Measurements from ENCODE around the gene PPP2R5A.

PPP2R5A gene

GRCh38 chr1:212366901-212367300, 81.7 kb downstream of the PPP2R5A start:
- Histone ChIP-seq H3K27me3 (ENCODE audit: insufficient read depth, poor library complexity, severe bottlenecking) (no peaks in the 10 kb centered on the region), H3K4me3 (replicated peaks; ENCODE audit: insufficient read depth, low read length) (no peak overlapping the region), H3K27ac (replicated peaks) (no peak overlapping the region)
- DNase-seq (ENCODE audit: low read depth in 1 of 2, low spot score in 1 of 2): no peak
- TF ChIP-seq CTCF (IDR thresholded peaks at IDR 0.05; ENCODE audit: insufficient read depth, low read length) (no peak), SPI1 (IDR thresholded peaks at IDR 0.05; ENCODE audit: borderline replicate concordance, low read depth) (no peak)
- TF ChIP-seq, protein P1, sequence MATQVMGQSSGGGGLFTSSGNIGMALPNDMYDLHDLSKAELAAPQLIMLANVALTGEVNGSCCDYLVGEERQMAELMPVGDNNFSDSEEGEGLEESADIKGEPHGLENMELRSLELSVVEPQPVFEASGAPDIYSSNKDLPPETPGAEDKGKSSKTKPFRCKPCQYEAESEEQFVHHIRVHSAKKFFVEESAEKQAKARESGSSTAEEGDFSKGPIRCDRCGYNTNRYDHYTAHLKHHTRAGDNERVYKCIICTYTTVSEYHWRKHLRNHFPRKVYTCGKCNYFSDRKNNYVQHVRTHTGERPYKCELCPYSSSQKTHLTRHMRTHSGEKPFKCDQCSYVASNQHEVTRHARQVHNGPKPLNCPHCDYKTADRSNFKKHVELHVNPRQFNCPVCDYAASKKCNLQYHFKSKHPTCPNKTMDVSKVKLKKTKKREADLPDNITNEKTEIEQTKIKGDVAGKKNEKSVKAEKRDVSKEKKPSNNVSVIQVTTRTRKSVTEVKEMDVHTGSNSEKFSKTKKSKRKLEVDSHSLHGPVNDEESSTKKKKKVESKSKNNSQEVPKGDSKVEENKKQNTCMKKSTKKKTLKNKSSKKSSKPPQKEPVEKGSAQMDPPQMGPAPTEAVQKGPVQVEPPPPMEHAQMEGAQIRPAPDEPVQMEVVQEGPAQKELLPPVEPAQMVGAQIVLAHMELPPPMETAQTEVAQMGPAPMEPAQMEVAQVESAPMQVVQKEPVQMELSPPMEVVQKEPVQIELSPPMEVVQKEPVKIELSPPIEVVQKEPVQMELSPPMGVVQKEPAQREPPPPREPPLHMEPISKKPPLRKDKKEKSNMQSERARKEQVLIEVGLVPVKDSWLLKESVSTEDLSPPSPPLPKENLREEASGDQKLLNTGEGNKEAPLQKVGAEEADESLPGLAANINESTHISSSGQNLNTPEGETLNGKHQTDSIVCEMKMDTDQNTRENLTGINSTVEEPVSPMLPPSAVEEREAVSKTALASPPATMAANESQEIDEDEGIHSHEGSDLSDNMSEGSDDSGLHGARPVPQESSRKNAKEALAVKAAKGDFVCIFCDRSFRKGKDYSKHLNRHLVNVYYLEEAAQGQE (IDR thresholded peaks at IDR 0.05; ENCODE audit: insufficient replicate concordance, low read depth): no peak

DNA sequence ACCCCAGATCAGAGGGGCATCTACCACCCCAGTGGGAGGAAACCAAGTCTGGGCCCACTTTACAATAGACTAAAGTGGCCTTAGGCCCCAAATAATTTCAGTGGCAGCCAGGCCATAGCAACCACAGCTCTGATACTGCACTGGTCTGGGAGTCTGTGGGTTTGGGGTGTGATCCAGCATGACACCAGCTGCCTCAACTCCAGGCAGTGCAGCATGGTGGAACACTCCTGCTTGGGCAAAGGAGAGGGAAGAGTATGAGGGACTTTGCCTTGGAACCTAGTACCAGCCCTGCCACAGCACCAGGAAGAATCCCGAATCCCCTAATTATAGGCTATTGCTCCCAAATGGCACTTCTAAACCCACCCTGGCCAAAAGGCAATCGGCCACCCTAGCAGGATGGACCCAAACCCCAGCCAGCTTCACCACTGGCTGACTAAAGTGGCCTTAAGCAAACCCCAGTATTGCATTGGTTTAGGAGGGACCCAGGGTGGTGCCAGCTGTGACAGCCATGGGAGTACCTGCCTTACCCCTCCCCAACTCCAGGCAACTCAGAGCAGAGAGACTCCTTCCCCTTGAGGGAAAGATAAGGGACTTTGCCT, 82.4 kb downstream of the PPP2R5A start:
- no peak overlapping the region for H3K4me3 ChIP-seq (replicated peaks; ENCODE audit: insufficient read depth, low read length)
- TF ChIP-seq CTCF (IDR thresholded peaks at IDR 0.05; ENCODE audit: insufficient read depth, low read length) (no peak), GABPA (IDR thresholded peaks at IDR 0.05; ENCODE audit: low read depth) (no peak), POLR2AphosphoS5 (IDR thresholded peaks at IDR 0.05; ENCODE audit: low read depth) (no peak)
- TF ChIP-seq, protein P1 (IDR thresholded peaks at IDR 0.05; ENCODE audit: insufficient replicate concordance, low read depth): no peak
- no peak overlapping the region for H3K27ac ChIP-seq (replicated peaks)
- DNase-seq (ENCODE audit: low read depth in 1 of 2, low spot score in 1 of 2): no peak
- H3K27me3 ChIP-seq (ENCODE audit: insufficient read depth, poor library complexity, severe bottlenecking): no peaks in the 10 kb centered on the region

GRCh38 chr1:212368073-212368484, 82.9 kb downstream of the PPP2R5A start:
- TF ChIP-seq CTCF (IDR thresholded peaks at IDR 0.05; ENCODE audit: insufficient read depth, low read length) (peak; percentile 93), SPI1 (IDR thresholded peaks at IDR 0.05; ENCODE audit: borderline replicate concordance, low read depth) (no peak)
- TF ChIP-seq, protein P1 (IDR thresholded peaks at IDR 0.05; ENCODE audit: insufficient replicate concordance, low read depth): no peak
- no peaks in the 10 kb centered on the region for H3K27me3 ChIP-seq (ENCODE audit: insufficient read depth, poor library complexity, severe bottlenecking)
- no peak overlapping the region for H3K27ac ChIP-seq (replicated peaks)
- peak; percentile 28 to 63 for DNase-seq (ENCODE audit: low read depth in 1 of 2, low spot score in 1 of 2)
- no peak overlapping the region for H3K4me3 ChIP-seq (replicated peaks; ENCODE audit: insufficient read depth, low read length)

Measured in HL-60 (cell line).